Activated effector memory CD4-positive, alpha-beta T cell treated with anti-CD3 and anti-CD28 coated beads, Interleukin-2, amount 50 U/mL, for 16 hours (primary cell): ENCODE data around the gene ZFAND6.

ENCODE experiments used
- DNase-seq: peaks from one replicate; pipeline ENCODE4 v3.0.0-alpha.2; 2020

The ZFAND6 gene

DNA sequence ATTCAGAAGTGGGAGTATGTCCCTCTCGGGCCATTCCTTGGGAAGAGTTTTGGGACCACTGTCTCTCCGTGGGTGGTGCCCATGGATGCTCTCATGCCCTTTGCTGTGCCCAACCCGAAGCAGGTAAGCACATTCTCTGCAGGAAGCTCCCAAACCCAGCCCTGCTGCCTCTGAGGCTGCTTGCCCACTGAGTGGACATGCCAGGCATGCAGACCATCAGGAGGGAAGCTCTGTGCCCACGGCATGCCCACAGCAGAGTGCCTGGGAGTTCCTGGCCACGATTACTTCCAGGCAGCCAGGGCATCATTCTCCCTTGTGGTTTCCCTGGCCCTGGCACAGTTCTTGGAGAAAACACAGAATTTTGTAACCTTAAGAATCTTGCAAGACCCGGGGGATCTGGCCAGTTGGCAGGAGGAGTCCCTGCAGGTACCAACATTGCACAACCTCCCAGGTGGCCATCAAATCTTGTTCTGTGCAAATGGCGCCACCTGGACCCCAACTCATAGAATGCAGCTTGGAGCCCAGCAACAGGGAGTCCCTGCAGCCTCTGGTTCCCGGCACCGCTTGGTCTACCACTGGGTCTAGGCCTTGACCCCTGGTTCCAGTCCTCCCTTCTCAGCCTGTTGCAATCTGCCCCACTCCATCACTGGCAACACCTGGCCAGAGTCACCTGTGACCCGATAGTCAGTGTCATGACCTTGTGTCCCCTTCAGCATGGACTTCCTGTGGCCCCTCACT is 113.7 kb downstream of the ZFAND6 start:
- peak; percentile 86 for DNase-seq

DNA sequence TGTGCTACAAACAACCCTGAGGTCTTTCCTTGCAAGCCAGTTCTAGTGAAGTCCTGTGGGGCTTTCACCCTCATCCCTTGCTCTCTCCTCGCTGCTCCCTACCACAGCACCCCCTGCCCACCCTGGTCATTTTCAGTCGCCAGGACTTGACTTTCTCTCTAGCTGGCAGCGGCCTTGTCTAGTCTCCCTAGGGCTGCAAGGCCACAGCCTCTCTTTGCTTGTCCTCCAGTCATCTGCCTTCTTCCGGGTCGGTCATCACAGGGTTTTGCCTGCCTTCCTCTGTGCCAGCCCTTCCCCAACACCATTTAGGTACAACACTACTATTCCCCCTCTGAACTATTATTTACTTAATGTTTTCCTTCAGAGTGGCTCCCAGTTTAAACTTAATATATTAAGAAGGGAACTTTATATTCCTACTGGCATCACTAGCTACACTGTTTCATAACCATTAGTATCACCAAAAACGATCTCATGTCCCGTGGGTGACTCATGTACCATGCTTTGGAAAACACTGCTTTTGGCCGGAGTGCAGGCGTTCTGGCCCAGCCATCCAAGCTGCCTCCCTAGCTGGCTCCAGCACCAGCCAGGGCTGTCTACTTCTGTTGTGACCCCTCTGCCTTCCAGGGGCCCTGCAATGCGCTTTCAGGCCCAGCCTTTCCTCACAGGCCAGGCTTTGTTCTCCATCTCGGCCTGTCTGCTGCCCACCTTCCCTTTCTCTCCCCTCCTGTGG is 114.7 kb downstream of the ZFAND6 start:
- DNase-seq: no peak

DNA sequence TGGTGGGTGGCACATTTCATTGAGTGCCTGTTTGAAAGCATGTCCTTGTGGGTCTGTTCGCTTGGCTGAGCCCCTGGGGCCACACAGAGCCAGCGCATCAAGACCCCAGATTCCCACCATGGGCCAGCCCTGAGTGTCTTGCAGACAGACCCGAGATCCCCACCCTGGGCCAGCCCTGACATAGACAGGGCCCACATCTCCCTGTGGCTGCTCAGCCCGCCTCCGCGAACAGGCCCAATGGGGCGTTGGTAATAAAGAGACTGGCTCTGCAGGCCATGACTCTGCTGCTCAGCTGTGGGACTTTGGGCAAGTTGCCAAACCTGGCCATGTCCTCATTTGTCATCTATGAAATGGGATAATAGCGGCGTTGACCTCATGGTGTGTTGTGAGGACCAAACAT is 116.0 kb downstream of the ZFAND6 start:
- no peak for DNase-seq

DNA sequence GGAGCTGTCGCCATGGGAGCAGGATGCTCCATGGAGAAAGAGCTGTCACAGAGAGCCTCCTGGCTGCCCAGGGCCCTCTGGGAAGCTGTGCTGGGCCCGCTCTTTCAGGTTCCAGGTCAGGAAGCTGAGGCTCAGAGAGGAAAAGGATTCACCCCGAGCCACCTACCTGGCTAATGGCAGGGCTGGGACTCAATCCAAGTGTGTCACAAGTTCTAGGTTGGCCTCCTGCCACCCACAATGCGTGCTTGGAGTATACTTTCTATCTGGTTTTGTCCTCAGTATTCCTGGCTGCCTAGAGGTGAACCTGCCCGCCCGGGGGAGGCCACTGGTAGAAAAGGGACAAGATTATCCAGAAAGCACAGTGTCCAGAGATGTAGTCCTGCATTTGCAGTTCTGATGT is 117.0 kb downstream of the ZFAND6 start:
- DNase-seq: no peak

DNA sequence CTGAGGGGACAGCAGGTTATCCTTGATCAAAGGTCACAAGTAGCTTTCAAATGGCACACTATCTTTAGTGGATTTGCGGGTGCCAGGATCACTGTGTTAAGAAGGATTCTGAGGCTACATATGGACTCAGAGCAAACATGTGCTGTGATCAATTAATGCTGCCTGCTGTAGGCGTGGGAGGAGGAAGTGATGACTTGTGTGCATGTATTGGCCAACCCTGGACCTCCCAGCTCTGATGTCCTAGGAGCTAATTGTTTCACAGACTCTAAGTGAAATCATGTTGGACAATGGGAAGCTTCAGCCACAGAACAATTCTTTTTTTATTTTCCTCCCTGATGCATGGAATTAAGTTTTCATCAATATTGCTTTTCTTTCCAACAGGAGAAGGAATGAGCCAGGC is 117.7 kb downstream of the ZFAND6 start:
- no peak for DNase-seq

DNA sequence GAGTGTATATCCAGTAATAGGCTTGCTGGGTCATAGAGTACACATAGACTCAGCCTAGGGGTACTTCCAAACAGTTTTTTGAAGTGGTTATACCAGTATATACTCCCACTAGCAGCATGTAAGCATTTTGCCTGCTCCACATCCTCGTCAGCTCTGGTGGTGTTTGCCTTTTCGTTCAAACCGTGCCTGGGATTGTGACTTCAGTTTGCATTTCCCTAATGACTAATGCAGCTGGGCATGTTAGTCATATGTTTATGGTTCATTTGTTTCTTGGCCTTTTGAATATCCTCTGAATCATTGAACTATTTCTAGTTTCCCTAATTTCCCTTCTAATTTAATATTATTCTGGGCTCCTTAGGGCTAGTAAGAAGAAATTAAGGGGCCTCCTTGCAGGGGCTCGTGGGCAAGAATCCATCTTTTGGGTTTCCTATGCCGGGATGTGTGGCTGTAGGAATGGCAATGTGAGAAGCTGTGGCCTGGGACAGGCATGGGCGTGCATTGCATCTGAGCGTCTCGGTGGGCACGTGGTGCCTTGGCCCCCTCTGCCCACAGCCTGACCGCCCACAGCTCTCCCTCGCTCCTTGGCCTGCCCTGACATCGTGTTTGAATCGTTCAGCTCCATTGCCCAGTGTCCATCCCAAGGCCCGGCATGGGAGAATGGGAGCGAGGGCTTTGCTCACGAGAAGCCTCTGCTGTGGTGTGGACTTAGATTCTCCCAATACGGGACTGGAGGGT is 119.7 kb downstream of the ZFAND6 start:
- DNase-seq: peak; percentile 33

DNA sequence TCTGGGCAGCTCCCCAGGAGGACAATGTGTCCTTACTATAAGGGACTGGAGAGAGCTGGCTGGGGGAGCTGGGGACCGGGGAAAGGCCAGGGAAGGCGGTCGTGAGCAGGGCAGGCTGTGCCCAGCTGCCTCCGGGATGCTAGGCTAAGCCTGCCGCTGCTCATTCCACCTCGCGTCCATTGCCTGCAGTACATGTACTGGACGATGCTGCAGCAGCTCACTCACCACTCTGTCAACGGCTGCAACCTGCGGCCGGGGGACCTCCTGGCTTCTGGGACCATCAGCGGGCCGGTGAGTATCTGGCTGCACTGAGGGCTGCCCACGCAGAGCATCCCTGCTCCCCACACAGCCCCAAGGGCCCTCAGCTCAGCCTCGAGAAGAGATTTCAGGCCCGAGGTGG is 120.5 kb downstream of the ZFAND6 start:
- DNase-seq: peak; percentile 42

DNA sequence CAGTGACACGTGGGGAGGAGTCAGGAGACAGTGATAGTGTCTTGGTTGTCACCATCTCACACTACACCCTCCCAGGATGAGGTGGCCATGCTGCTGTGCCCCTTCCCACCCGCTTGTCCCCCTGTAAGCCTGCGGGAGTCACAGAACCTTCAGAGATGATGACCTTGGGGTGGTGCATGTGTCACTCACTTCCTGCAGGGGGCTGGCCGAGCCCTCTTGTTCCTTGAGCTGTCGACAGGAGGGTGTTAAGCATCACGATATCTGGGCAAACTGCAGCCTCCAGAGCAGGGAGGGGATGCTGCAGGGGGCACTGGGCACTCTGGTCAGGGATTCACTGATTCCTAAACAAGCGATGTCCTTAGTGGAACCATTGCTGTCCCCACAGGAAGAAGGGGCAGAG is 121.0 kb downstream of the ZFAND6 start:
- no peak for DNase-seq

DNA sequence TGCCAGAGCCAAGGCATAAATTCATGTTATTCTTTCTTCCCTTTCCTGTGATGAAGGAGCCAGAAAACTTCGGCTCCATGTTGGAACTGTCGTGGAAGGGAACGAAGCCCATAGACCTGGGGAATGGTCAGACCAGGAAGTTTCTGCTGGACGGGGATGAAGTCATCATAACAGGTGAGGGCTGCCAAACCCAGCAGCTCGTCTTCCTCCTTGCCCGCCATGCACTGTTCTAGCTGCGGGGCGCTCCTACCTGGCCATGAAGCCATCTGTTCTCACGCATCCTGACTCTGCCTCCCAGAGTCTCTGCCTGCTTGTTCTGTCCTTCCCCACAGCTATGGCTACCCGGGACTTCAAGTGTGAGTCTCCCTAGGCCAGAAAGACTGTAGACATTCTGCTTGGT is 121.5 kb downstream of the ZFAND6 start:
- DNase-seq: peak; percentile 42

DNA sequence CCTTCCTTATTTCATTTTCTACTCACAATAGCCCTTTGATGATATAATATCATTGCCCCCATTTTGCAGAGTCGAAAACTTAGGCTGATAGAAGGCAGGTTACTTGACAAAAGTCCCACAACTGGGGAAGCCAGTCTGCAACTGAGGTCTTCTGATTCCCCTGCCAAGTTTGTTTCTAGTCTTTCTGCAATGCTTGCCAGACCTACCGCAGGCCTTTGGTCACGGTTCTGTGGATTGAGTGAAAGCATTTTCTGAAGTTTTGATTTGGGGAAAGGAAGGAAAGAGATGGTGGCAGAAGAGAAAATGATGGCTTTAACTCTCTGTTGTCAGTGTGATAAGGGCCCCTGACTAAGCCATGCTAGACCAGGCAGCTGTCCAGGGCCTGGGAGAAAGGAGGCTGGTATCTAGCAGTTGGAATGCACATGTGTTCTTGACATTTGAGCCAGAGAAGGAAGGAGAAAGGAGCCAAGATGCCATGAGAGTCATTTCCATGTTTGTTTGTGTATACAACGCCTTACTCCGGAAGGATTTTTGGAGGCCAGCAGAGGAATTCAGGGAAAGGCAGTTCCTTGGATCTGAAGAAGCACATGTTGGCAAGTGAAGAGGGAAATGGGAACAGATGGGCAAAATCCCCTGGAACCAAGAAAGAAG is 123.3 kb downstream of the ZFAND6 start:
- no peak for DNase-seq

DNA sequence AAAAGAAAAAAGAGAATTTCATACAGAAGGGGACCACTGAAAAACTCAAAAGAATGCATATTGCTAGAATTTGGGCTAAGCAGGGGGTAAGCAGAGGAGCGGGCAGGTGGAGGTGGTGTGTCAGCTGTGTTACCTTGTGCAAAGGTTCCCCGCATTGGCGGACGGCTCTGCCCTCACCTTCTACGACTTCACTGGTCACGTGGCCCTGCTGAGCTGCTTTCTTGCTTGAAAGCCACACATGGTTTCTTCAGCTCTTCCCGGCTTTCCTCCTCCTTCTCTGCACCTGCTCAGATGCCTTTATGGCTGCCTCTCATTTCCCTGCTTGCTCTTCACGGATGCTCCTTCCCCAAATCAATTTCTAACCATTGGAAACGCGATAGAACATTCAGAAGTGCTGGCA is 123.8 kb downstream of the ZFAND6 start:
- DNase-seq: no peak

DNA sequence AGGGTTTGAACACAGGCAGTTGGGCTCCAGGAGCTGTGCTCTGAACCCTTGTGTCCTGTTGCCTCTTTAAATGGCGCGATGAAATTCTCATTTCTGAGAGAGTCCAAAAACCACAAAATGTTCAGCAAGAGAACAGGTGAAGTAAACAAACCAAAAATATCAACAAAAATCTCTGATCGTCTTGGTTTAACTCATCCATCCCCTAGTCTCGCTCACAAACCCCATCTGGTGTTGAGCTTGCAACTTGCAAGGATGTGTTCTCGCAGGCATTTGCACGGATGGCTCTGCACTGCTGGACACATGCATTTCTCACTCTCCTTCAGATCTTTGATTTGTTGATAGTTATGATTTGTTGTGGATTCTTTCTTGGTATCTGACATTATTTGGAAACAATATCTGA is 124.4 kb downstream of the ZFAND6 start:
- DNase-seq: no peak

DNA sequence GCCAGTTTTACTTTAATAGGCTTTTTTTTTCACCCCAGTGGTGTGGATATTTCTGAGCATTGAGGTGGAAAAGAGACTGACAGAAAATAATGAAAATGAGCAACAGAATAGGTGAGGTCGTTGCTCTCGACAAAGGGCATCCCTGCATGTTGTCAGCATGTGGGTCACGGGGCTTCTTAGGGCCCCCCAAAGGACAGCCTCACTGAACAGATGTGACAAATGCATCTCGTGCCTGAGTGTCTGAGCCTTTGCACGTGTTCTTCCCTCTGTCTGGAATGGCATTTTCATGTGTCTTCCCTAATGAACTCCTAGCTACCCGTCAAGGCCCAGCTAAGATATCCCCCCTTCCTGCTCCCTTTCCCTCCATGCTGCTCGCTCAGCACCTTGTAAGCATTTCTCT is 125.1 kb downstream of the ZFAND6 start:
- DNase-seq: no peak

DNA sequence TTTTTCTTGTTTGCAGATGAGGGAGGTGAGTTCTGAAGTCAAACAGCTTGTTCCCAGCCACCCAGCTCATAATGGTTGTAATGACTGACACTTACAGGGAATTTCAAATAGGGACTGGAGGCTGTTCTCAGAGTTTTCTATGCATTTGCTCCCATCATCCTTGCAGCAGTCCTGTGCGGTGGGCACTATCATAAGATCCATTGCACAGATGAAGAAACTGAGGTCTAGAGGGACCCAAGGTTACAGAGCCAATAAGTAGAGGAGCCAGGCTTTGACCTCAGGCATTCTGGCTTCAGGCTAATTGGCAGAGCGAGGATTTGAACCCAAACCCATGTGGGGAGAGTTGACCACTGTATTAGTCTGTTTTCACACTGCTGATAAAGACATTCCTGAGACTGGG is 125.7 kb downstream of the ZFAND6 start:
- no peak for DNase-seq

DNA sequence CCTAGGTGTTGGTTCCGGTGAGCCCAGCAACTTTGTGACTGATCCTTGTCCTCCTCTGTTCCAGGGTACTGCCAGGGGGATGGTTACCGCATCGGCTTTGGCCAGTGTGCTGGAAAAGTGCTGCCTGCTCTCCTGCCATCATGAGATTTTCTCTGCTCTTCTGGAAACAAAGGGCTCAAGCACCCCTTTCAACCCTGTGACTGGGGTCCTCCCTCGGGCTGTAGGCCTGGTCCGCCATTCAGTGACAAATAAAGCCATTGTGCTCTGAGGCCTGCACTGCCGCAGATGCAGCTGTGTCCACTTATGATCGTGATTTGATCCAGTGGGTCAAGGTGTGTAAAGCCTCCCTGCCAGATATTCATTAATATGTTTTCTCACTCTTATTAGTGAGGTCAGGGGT is 126.6 kb downstream of the ZFAND6 start:
- DNase-seq: no peak

DNA sequence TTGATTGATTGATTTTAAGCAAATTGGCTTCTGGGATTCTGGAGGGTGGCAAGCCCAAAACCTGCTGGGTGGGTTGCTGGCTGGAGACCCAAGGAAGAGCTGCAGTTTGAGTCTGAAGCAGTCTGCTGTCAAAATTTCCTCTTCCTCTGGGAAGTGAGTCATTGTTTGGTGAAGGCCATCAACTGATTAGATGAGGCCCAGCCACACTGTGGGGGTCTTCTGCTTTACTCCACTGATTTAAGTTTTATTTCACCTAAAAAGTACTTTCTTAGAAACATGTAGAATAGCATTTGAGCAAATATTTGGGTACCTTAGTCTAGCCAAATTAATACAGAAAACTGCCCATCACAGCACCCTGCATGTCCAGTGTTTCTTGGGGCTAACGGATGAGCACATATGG is 127.1 kb downstream of the ZFAND6 start:
- no peak for DNase-seq
